NOMO-1 treated with dmso at 0.1 percent for 144 hours (cell line): ENCODE data around the gene PPP2R2D.
A peak's percentile ranks its signal among the peaks of the same experiment; 100 is the strongest.

Experiments
- DNase-seq: peaks from one replicate; lab custom pipeline; 2025; ENCODE audit not compliant: unreplicated experiment; lab: John Stamatoyannopoulos, UW

Gene PPP2R2D

GRCh38 chr10:131888186-131888604 lies 12.6 kb upstream of the PPP2R2D start:
- DNase-seq = no peak

- DNase-seq = no peak
These were observed 11.1 kb upstream of the PPP2R2D start for GRCh38 chr10:131889755-131890154.

GRCh38 chr10:131890276-131891195 lies 10.3 kb upstream of the PPP2R2D start:
- DNase-seq = no peak

GRCh38 chr10:131891196-131891928 lies 9.4 kb upstream of the PPP2R2D start:
- DNase-seq = no peak

- no peak for DNase-seq
These were observed 8.6 kb upstream of the PPP2R2D start for GRCh38 chr10:131891929-131892805.

DNA sequence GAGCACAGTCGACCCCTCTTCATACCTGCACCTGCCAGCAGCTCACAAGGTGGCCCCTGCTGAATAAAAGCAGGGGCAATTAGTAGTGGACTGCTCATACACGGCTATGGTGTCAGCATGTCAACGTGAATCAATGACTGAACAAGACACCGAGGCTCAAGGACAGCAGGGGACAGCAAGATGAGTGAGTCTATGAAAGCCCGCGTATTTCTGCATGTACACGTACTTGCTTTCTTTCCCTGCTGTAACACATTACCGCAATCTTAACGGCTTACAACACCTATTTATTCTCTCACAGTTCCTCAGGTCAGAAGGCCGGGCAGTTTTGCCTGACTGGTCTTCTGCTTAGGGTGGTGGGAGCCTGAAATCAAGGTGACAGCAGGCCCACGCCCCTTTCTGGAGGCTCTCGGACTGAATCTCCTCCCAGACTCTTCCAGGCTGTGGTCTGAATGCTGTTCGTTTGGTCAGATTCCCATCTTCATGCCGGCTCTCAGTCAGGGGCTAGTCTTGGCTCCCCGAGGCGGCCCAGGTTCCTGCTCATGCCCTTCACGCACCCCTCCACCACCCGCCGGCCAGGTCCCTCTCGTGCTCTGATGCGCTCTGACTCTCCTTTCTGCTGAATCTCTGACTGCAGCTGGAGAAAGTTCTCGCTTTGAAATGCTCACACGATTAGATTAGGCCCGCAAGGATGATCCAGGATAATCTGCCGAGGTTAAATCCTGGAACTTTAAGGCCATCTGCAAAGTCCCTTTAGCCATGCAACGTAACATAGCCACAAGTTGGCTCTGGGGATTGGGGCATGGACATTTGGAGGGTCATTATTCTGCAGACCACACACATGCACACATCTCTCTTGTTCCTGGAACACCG lies 7.8 kb upstream of the PPP2R2D start:
- DNase-seq = no peak

DNA sequence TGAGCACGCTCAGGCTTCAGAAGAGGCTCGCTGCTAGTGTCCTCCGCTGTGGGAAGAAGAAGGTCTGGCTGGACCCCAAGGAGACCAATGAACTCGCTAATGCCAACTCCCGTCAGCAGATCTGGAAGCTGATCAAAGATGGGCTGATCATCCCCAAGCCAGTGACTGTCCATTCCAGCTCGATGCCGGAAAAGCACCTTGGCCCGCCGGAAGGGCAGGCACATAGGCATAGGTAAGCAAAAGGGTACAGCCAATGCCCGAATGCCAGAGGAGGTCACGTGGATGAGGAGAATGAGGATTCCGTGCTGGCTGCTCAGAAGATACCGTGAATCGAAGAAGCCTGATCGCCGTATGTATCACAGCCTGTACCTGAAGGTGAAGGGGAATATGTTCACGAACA lies 5.7 kb upstream of the PPP2R2D start:
- no peak for DNase-seq

- DNase-seq = peak; percentile 19
These were observed 4.4 kb upstream of the PPP2R2D start for GRCh38 chr10:131896403-131896802.

DNA sequence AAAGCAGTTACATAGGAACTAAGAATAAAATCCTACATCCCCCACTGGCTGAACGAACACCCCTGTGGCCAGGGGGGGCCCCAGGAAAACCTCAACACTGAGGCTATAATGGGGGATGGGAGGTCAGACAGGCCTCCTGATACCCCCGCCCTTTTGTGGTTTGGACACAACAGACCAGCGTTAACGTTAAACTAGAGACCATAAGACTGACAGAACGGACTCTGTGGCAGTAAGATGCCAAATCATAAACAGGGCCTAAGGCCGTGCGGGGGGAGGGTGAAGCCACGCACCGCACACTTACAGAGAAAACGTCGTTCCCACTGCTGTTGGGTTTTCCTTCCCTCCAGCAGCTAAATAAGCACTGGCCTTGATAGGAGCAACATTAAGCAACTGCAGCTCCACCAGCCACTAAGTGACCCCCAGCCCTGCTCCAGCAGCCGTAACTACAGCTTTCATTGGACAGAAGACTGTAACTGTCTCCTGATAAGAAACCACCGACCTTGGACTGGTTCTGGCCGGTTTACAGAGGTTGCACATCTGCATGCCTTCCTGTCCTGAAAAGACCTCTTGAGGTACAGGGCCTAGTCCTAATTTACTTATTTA lies 3.4 kb upstream of the PPP2R2D start:
- DNase-seq = peak; percentile 42

- DNase-seq = no peak
These were observed 2.7 kb upstream of the PPP2R2D start for GRCh38 chr10:131898061-131898460.

DNA sequence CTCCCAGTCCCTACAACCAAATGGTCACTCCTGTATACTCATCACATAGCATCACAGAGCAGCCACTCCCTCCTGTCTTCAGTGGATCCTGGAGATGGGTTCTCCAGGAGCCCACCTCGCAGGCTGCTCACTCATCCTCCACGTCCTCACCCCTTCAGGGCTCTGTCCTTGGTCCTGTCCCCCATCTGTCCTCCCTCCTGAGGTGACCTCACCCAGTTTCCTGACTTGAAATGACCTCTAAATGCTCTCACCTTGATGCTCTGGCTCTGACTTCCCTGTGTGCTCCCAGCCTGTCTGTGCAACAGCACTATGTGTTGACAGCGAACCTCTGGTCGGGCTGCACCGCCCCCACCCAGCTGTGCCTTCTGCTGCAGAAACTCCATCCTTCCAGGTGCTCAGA lies 2.1 kb upstream of the PPP2R2D start:
- no peak for DNase-seq

DNA sequence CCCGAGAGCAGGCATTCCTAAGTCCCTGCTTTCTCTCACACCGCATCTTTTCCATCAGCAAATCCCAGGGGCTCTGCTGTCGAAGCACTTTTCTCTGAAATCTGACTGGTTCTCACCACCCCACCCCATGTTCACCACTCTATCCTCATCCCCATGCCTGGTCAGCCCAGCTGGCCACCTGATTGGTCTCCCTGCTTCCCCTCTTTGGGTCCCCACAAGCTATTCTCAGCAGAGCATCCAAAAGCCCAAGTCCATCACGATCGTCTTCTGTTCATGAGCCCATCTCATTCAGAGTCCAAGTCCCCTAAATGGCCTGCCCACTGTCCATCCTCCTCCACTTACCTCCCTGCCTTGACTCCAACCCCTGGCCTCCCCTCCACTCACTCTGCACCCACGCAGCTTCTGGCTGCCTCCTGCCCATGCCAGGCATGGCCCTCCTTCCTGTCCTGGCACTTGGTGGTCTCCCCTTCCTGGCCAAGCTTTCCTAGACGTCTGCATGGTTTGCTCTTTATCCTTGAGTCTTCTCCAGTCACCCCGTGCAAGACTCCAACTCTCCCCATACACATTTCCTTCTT lies 1.6 kb upstream of the PPP2R2D start:
- no peak for DNase-seq

- no peak for DNase-seq
These were observed 986 bp upstream of the PPP2R2D start for GRCh38 chr10:131899695-131900349.

- no peak for DNase-seq
These were observed 497 bp downstream of the PPP2R2D start for GRCh38 chr10:131901181-131901829.

DNA sequence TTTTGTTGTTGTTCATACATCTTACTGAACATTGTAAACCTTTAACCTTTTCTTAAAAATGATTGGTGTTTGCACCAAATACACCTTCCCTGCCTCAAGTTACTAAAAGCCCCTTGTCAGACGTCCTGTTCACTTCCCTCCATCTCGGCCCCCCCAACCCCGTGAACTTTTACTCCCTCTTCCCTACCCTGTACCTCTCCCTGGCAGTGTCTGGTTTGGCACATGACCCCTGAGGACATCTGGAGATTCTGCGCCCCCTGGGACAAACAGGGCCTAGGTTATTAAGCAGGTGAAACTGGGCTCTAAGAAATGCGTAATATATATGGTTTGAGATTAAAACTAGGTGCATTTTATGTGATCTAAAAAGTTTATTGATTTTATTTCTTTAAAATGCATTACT lies 1.4 kb downstream of the PPP2R2D start:
- DNase-seq = no peak

DNA sequence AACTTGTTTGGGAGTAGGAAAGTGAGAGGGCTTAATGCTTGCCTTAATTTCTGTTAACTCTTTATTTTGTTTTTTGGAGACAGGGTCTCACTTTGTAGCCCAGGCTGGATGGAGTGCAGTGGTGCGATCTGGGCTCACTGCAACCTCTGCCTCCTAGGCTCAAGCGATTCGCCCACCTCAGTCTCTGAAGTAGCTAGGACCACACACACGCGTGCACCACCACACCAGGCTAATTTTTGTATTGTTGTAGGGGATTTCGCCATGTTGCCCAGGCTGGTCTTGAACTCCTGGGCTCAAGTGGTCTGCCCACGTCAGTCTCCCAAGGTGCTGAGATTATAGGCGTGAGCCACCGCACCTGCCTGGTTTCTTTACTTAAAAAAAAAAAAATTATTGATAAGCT lies 1.9 kb downstream of the PPP2R2D start:
- DNase-seq = no peak

DNA sequence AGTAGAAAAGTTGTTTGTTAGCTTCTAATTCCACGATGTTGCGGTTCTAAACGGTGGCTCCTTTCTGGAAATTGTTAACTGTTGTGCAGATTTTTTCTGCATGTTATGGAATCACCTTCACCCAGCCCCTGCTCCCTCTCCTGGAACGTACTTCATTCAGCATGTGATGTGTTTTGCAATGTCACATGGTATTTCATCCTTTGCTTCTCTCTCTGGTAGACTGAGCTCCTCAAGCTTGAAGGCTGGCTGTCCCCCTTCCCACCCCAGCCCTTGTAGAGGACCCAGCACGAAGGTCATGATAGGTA lies 4.4 kb downstream of the PPP2R2D start:
- no peak for DNase-seq

DNA sequence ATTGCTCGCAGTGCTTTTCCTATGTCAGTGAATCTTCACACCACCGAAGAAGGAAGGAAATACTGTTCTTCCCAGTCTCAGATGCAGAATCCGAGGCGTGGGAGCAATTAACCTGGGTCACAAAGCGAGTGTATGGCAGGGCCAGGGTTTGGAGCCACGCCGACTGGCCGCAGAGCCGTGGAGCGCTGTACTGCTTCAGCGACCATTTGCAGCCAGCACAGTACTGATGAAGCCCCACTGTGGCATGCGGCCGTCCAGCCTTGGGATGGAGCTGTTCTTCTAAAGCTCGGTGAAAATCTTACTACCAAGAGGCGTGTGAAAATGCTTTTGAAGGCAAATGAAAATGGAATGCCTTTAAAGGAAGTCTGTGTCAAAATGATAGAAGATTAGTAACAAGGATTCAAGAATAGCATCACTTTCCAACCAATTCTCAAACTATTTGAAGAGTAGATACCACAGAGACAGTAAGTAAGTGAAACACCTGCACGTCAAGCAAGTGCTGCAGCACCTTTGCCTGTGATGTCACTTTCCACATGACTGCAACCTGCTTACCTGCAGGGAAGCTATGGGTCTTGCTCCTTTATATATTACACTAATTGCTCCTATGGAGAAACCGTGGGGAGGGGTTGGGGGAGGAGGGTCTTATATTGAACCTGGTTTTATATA lies 4.9 kb downstream of the PPP2R2D start:
- DNase-seq = no peak
